K562 (cell line): ENCODE data around the gene GPATCH4. TPM values are rescaled to one million over a fixed set of nuclear protein-coding genes. Genes with fewer than 3 reads are reported as not detected.

ENCODE experiments used
- KLF16 ChIP-seq: IDR thresholded peaks from 2 replicates; pipeline ENCODE4 v1.6.1; 2016; ENCODE audit warnings: antibody characterized with exemption
- PCBP2 ChIP-seq: fragments of 200-400 bp; formaldehyde crosslinking; IDR thresholded peaks from 2 replicates; pipeline ENCODE4 v1.6.1; 2018; ENCODE audit warnings: low read length, low read depth, mild to moderate bottlenecking, moderate library complexity; ENCODE audit not compliant: poor library complexity, severe bottlenecking
- POLR2H ChIP-seq: IDR thresholded peaks from 2 replicates; pipeline ENCODE4 v1.6.1; 2016; ENCODE audit warnings: missing genetic modification characterization, low read depth, mild to moderate bottlenecking, control low read depth, missing compliant biosample characterization, moderate library complexity
- PPARD ChIP-seq: fragments of 250-450 bp; sonication (Bioruptor Pico); IDR thresholded peaks from 2 replicates; pipeline ENCODE4 v1.8.0; 2022; ENCODE audit warnings: inconsistent platforms, mild to moderate bottlenecking, moderate library complexity
- PYGO2 ChIP-seq: fragments of 450-650 bp; IDR thresholded peaks from 2 replicates; pipeline ENCODE4 v1.6.1; 2016; ENCODE audit warnings: mild to moderate bottlenecking, missing genetic modification characterization, moderate library complexity, missing compliant biosample characterization
- SOX6 ChIP-seq: fragments of 450-650 bp; IDR thresholded peaks from 2 replicates; pipeline ENCODE4 v1.6.1; 2014; ENCODE audit warnings: mild to moderate bottlenecking
- ZNF253 ChIP-seq: fragments of 250-450 bp; sonication (Bioruptor Pico); conservative IDR thresholded peaks from 2 replicates; pipeline ENCODE4 v1.6.1; 2021; ENCODE audit warnings: mild to moderate bottlenecking
- polyA plus RNA-seq, 8 experiments: library from polyadenylated mRNA; depleted of rRNA in 4 of 8; stranded (reverse) in 5 of 8; unstranded in 3 of 8; fragments of >200 nt; fragmentation: Nextera tagmentation in 2 of 8; fragmentation: Illumina TruSeq in 1 of 8; extraction: Ambion mirVana in 2 of 8; extraction: Trizol in 1 of 8; gene quantifications; 2 replicates each; pipeline versions ENCODE4 v1.2.1 to v1.2.3, GENCODE V29; 2011 to 2014; ENCODE audit warnings: inconsistent platforms in 1 of 8, missing spikeins in 1 of 8
- total RNA-seq, 7 experiments: library from RNA; depleted of rRNA in 6 of 7; stranded (reverse); fragments of >200 nt in 6 of 7; fragmentation: Illumina TruSeq in 2 of 7; extraction: Trizol in 2 of 7; gene quantifications; 2 replicates each; pipeline versions ENCODE4 v1.2.1 to v1.2.3, GENCODE V29; 2011 to 2021; ENCODE audit warnings: low replicate concordance in 1 of 7
- TF ChIP-seq, protein P1 (sequence below): fragments of 200-600 bp; sonication (generic); IDR thresholded peaks from one replicate; pipeline ENCODE4 v1.6.1; 2012; ENCODE audit warnings: mild to moderate bottlenecking, low read depth, low read length, inconsistent platforms
- TF ChIP-seq, protein P2 (sequence below): sonication (generic); formaldehyde crosslinking; IDR thresholded peaks from 2 replicates; pipeline ENCODE4 v1.9.0; 2022; ENCODE audit warnings: mild to moderate bottlenecking, missing genetic modification reagents
- TF ChIP-seq, protein P3 (sequence below), 3 experiments: IDR thresholded peaks in 2 of 3; conservative IDR thresholded peaks in 1 of 3; 2 replicates each; pipeline ENCODE4 v1.5.1; 2011 to 2012; ENCODE audit warnings: low read length in 3 of 3, mild to moderate bottlenecking in 3 of 3, control low read depth in 2 of 3, improper control_type of control experiment in 1 of 3, inconsistent platforms in 1 of 3, low read depth in 1 of 3, mixed read lengths in 1 of 3, moderate library complexity in 1 of 3; ENCODE audit not compliant: insufficient read depth in 2 of 3
- TF ChIP-seq, protein P4 (sequence below): sonication (generic); formaldehyde crosslinking; IDR thresholded peaks from 2 replicates; pipeline ENCODE4 v1.8.1; 2023; ENCODE audit warnings: mild to moderate bottlenecking, missing genetic modification reagents

GPATCH4 gene
- total and polyA plus RNA-seq, 9 of the 15 experiments (the other 6 are each of a cell fraction or from before 2014, with no cell fraction given), result 43.7 to 105 (median 76.5) TPM

GRCh38 chr1:156623946-156624813, 22.9 kb upstream of the GPATCH4 start (continued):
- TF ChIP-seq, protein P1, sequence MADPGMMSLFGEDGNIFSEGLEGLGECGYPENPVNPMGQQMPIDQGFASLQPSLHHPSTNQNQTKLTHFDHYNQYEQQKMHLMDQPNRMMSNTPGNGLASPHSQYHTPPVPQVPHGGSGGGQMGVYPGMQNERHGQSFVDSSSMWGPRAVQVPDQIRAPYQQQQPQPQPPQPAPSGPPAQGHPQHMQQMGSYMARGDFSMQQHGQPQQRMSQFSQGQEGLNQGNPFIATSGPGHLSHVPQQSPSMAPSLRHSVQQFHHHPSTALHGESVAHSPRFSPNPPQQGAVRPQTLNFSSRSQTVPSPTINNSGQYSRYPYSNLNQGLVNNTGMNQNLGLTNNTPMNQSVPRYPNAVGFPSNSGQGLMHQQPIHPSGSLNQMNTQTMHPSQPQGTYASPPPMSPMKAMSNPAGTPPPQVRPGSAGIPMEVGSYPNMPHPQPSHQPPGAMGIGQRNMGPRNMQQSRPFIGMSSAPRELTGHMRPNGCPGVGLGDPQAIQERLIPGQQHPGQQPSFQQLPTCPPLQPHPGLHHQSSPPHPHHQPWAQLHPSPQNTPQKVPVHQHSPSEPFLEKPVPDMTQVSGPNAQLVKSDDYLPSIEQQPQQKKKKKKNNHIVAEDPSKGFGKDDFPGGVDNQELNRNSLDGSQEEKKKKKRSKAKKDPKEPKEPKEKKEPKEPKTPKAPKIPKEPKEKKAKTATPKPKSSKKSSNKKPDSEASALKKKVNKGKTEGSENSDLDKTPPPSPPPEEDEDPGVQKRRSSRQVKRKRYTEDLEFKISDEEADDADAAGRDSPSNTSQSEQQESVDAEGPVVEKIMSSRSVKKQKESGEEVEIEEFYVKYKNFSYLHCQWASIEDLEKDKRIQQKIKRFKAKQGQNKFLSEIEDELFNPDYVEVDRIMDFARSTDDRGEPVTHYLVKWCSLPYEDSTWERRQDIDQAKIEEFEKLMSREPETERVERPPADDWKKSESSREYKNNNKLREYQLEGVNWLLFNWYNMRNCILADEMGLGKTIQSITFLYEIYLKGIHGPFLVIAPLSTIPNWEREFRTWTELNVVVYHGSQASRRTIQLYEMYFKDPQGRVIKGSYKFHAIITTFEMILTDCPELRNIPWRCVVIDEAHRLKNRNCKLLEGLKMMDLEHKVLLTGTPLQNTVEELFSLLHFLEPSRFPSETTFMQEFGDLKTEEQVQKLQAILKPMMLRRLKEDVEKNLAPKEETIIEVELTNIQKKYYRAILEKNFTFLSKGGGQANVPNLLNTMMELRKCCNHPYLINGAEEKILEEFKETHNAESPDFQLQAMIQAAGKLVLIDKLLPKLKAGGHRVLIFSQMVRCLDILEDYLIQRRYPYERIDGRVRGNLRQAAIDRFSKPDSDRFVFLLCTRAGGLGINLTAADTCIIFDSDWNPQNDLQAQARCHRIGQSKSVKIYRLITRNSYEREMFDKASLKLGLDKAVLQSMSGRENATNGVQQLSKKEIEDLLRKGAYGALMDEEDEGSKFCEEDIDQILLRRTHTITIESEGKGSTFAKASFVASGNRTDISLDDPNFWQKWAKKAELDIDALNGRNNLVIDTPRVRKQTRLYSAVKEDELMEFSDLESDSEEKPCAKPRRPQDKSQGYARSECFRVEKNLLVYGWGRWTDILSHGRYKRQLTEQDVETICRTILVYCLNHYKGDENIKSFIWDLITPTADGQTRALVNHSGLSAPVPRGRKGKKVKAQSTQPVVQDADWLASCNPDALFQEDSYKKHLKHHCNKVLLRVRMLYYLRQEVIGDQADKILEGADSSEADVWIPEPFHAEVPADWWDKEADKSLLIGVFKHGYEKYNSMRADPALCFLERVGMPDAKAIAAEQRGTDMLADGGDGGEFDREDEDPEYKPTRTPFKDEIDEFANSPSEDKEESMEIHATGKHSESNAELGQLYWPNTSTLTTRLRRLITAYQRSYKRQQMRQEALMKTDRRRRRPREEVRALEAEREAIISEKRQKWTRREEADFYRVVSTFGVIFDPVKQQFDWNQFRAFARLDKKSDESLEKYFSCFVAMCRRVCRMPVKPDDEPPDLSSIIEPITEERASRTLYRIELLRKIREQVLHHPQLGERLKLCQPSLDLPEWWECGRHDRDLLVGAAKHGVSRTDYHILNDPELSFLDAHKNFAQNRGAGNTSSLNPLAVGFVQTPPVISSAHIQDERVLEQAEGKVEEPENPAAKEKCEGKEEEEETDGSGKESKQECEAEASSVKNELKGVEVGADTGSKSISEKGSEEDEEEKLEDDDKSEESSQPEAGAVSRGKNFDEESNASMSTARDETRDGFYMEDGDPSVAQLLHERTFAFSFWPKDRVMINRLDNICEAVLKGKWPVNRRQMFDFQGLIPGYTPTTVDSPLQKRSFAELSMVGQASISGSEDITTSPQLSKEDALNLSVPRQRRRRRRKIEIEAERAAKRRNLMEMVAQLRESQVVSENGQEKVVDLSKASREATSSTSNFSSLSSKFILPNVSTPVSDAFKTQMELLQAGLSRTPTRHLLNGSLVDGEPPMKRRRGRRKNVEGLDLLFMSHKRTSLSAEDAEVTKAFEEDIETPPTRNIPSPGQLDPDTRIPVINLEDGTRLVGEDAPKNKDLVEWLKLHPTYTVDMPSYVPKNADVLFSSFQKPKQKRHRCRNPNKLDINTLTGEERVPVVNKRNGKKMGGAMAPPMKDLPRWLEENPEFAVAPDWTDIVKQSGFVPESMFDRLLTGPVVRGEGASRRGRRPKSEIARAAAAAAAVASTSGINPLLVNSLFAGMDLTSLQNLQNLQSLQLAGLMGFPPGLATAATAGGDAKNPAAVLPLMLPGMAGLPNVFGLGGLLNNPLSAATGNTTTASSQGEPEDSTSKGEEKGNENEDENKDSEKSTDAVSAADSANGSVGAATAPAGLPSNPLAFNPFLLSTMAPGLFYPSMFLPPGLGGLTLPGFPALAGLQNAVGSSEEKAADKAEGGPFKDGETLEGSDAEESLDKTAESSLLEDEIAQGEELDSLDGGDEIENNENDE, result no peak
- TF ChIP-seq PCBP2, result no peak
- TF ChIP-seq, protein P2, sequence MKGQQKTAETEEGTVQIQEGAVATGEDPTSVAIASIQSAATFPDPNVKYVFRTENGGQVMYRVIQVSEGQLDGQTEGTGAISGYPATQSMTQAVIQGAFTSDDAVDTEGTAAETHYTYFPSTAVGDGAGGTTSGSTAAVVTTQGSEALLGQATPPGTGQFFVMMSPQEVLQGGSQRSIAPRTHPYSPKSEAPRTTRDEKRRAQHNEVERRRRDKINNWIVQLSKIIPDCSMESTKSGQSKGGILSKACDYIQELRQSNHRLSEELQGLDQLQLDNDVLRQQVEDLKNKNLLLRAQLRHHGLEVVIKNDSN (CRISPR knock-in tag), result peak; percentile 32; the same call in 1 of the 2 replicates
- no peak for TF ChIP-seq POLR2H (tag)
- TF ChIP-seq, protein P3, sequence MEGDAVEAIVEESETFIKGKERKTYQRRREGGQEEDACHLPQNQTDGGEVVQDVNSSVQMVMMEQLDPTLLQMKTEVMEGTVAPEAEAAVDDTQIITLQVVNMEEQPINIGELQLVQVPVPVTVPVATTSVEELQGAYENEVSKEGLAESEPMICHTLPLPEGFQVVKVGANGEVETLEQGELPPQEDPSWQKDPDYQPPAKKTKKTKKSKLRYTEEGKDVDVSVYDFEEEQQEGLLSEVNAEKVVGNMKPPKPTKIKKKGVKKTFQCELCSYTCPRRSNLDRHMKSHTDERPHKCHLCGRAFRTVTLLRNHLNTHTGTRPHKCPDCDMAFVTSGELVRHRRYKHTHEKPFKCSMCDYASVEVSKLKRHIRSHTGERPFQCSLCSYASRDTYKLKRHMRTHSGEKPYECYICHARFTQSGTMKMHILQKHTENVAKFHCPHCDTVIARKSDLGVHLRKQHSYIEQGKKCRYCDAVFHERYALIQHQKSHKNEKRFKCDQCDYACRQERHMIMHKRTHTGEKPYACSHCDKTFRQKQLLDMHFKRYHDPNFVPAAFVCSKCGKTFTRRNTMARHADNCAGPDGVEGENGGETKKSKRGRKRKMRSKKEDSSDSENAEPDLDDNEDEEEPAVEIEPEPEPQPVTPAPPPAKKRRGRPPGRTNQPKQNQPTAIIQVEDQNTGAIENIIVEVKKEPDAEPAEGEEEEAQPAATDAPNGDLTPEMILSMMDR (IDR thresholded peaks at IDR 0.05 in 2 of 3, conservative IDR thresholded peaks at IDR 0.05 in 1 of 3; ENCODE audit: insufficient read depth in 2 of 3, low read depth in 1 of 3, low read length in 3 of 3), result peak; percentile 63 to 83 (median 64)
- TF ChIP-seq, protein P4, sequence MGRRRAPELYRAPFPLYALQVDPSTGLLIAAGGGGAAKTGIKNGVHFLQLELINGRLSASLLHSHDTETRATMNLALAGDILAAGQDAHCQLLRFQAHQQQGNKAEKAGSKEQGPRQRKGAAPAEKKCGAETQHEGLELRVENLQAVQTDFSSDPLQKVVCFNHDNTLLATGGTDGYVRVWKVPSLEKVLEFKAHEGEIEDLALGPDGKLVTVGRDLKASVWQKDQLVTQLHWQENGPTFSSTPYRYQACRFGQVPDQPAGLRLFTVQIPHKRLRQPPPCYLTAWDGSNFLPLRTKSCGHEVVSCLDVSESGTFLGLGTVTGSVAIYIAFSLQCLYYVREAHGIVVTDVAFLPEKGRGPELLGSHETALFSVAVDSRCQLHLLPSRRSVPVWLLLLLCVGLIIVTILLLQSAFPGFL (CRISPR knock-in tag), result no peak
- TF ChIP-seq SOX6, result peak; percentile 30; the same call in 1 of the 2 replicates
- TF ChIP-seq PPARD (CRISPR knock-in tag), result no peak
- no peak for TF ChIP-seq ZNF253 (CRISPR knock-in tag)
- no peak for TF ChIP-seq KLF16
- TF ChIP-seq PYGO2 (tag), result no peak
